IMR-90 (cell line): ENCODE results near the gene NFATC3. TPM values are rescaled to one million over a fixed set of nuclear protein-coding genes. Genes with fewer than 3 reads are reported as not detected.

Experiments
- ATAC-seq: fragments of 200-7000 bp; cut with Tn5 transposase; 2 replicates; pipeline ENCODE4 v1.9.1; 2020; ENCODE audit warnings: low read depth, mild to moderate bottlenecking, moderate library complexity
- BruUV-seq: library from RNA; stranded (reverse); fragments of 400-500 nt; replicated peaks from 2 replicates; lab custom pipeline; 2021; lab: Mats Ljungman, UMichigan
- CTCF ChIA-PET: fragments of 300-600 bp; formaldehyde crosslinking; extraction: SDS; loops from one replicate; lab custom pipeline; 2021; ENCODE audit warnings: antibody characterized with exemption; lab: Yijun Ruan, JAX
- POLR2A ChIA-PET: fragments of 300-600 bp; sonication (Branson Sonifier 250); formaldehyde crosslinking; loops from one replicate; lab custom pipeline; 2022; ENCODE audit warnings: antibody characterized with exemption; ENCODE audit not compliant: unreplicated experiment; lab: Charles Lee
- DNase-seq: peaks from one replicate; pipeline ENCODE4 v3.0.0; 2013
- H2AFZ ChIP-seq: replicated peaks from 2 replicates; pipeline ENCODE3; 2013; ENCODE audit warnings: low read length, mild to moderate bottlenecking; ENCODE audit not compliant: poor library complexity
- H2AK5ac ChIP-seq: 2 replicates; pipeline ENCODE4 v1.6.1; 2013; ENCODE audit warnings: low read depth, low read length, inconsistent platforms
- H2AK9ac ChIP-seq: replicated peaks from 2 replicates; pipeline ENCODE3; 2013; ENCODE audit warnings: mild to moderate bottlenecking, low read depth, low read length, moderate library complexity; ENCODE audit not compliant: poor library complexity
- H2BK120ac ChIP-seq: 2 replicates; pipeline ENCODE4 v1.6.1; 2013; ENCODE audit warnings: low read depth, low read length, inconsistent platforms
- H2BK15ac ChIP-seq: 3 replicates; pipeline ENCODE4 v1.6.1; 2013; ENCODE audit warnings: low read depth, low read length, inconsistent platforms
- H2BK20ac ChIP-seq: 2 replicates; pipeline ENCODE4 v1.6.1; 2013; ENCODE audit warnings: low read depth, mild to moderate bottlenecking, inconsistent platforms, low read length, moderate library complexity
- H2BK5ac ChIP-seq: 2 replicates; pipeline ENCODE4 v1.6.1; 2013; ENCODE audit warnings: mild to moderate bottlenecking, low read depth, low read length, inconsistent platforms; ENCODE audit not compliant: poor library complexity, severe bottlenecking
- H3K14ac ChIP-seq: replicated peaks from 2 replicates; pipeline ENCODE4 v1.6.1; 2013; ENCODE audit warnings: low read depth, low read length, inconsistent platforms
- H3K18ac ChIP-seq: 2 replicates; pipeline ENCODE4 v1.6.1; 2013; ENCODE audit warnings: low read depth, low read length, control low read depth
- H3K23ac ChIP-seq: 2 replicates; pipeline ENCODE4 v1.6.1; 2013; ENCODE audit warnings: low read depth, low read length, inconsistent platforms
- H3K27ac ChIP-seq: 2 replicates; pipeline ENCODE4 v1.5.1; 2013; ENCODE audit warnings: mild to moderate bottlenecking, control low read depth, low read length; ENCODE audit not compliant: insufficient read depth
- H3K27me3 ChIP-seq: 2 replicates; pipeline ENCODE4 v1.6.1; 2013; ENCODE audit warnings: low read length; ENCODE audit not compliant: control insufficient read depth, insufficient read depth
- H3K36me3 ChIP-seq: 2 replicates; pipeline ENCODE4 v1.6.1; 2013; ENCODE audit warnings: low read length, mixed read lengths; ENCODE audit not compliant: control insufficient read depth, insufficient read depth
- H3K4ac ChIP-seq: 2 replicates; pipeline ENCODE4 v1.6.1; 2013; ENCODE audit warnings: low read depth, low read length, inconsistent platforms
- H3K4me1 ChIP-seq: 2 replicates; pipeline ENCODE4 v1.6.1; 2013; ENCODE audit warnings: low read length, mixed read lengths; ENCODE audit not compliant: control insufficient read depth, insufficient read depth
- H3K4me2 ChIP-seq: 2 replicates; pipeline ENCODE4 v1.6.1; 2013; ENCODE audit warnings: low read depth, mild to moderate bottlenecking, control low read depth, low read length, moderate library complexity
- H3K4me3 ChIP-seq: 2 replicates; pipeline ENCODE4 v1.5.1; 2013; ENCODE audit warnings: low read depth, mild to moderate bottlenecking, control low read depth, low read length, moderate library complexity; ENCODE audit not compliant: insufficient read depth
- H3K56ac ChIP-seq: 2 replicates; pipeline ENCODE4 v1.6.1; 2013; ENCODE audit warnings: low read length, inconsistent platforms; ENCODE audit not compliant: insufficient read depth; ENCODE audit errors: extremely low read depth
- H3K79me1 ChIP-seq, 2 experiments: 2 replicates each; pipeline ENCODE4 v1.6.1; 2013; ENCODE audit warnings: low read length in 2 of 2, inconsistent platforms in 1 of 2, low read depth in 1 of 2
- H3K9ac ChIP-seq: 2 replicates; pipeline ENCODE4 v1.6.1; 2013; ENCODE audit warnings: low read depth, low read length, control low read depth
- H3K9me1 ChIP-seq: 2 replicates; pipeline ENCODE4 v1.6.1; 2013; ENCODE audit warnings: low read length, inconsistent platforms; ENCODE audit not compliant: insufficient read depth
- H3K9me3 ChIP-seq: 2 replicates; pipeline ENCODE4 v1.6.1; 2013; ENCODE audit warnings: low read length; ENCODE audit not compliant: control insufficient read depth, insufficient read depth
- H4K20me1 ChIP-seq: 2 replicates; pipeline ENCODE4 v1.6.1; 2013; ENCODE audit warnings: low read length, inconsistent platforms; ENCODE audit not compliant: insufficient read depth
- H4K5ac ChIP-seq: 2 replicates; pipeline ENCODE4 v1.6.1; 2013; ENCODE audit warnings: mild to moderate bottlenecking, low read depth, low read length, control low read depth
- H4K8ac ChIP-seq, 2 experiments: 2 replicates each; pipeline ENCODE4 v1.6.1; 2013; ENCODE audit warnings: low read depth in 2 of 2, low read length in 2 of 2, control low read depth in 1 of 2, inconsistent platforms in 1 of 2
- H4K91ac ChIP-seq: 2 replicates; pipeline ENCODE4 v1.6.1; 2013; ENCODE audit warnings: low read depth, low read length, inconsistent platforms; ENCODE audit not compliant: insufficient read depth
- CHD1 ChIP-seq: IDR thresholded peaks from 2 replicates; pipeline ENCODE4 v1.6.1; 2012; ENCODE audit warnings: low read depth, low read length, improper control_type of control experiment
- MAFK ChIP-seq: IDR thresholded peaks from 2 replicates; pipeline ENCODE4 v1.6.1; 2012; ENCODE audit warnings: low read depth, low read length, improper control_type of control experiment
- NFE2L2 ChIP-seq: fragments of 150-350 bp; IDR thresholded peaks from 2 replicates; pipeline ENCODE4 v1.6.1; 2016; ENCODE audit warnings: low read depth, mild to moderate bottlenecking, low read length
- RAD21 ChIP-seq: IDR thresholded peaks from 2 replicates; pipeline ENCODE4 v1.6.1; 2012; ENCODE audit warnings: low read length, improper control_type of control experiment
- SMC3 ChIP-seq: fragments of 150-350 bp; IDR thresholded peaks from 2 replicates; pipeline ENCODE4 v1.6.1; 2016; ENCODE audit warnings: low read depth, mild to moderate bottlenecking, antibody characterized with exemption, low read length, moderate library complexity
- WGBS, 2 experiments: methylation state at CpG; one replicate each; pipeline versions ENCODE4 v1.1.5 to v1.1.7; 2013; ENCODE audit warnings: missing lambda C conversion rate in 2 of 2; ENCODE audit not compliant: insufficient read length in 1 of 2; ENCODE audit errors: extremely low coverage in 2 of 2; 5-methylcytosine and 5-hydroxymethylcytosine counted together
- dilution Hi-C: fragments of 300-500 bp; cut with HindIII; formaldehyde crosslinking; loops from one replicate; pipeline ENCODE4 v1.14.3; 2018; ENCODE audit warnings: low sequenced_read_pairs; ENCODE audit not compliant: unreplicated experiment
- in situ Hi-C: fragments of 300-500 bp; cut with MboI; formaldehyde crosslinking; loops from 3 replicates; pipeline ENCODE4 v1.14.3; 2019; ENCODE audit warnings: low sequenced_read_pairs, inconsistent platforms, mixed read lengths
- intact Hi-C: fragments of 100-400 bp; cut with micrococcal nuclease; formaldehyde crosslinking; loops from 2 replicates; pipeline ENCODE4 v1.10.0; 2022
- polyA plus RNA-seq, 3 experiments: library from polyadenylated mRNA; depleted of rRNA; stranded (reverse); fragments of >200 nt; gene quantifications; 2 replicates each; pipeline ENCODE4 v1.2.3, GENCODE V29; 2012; ENCODE audit warnings: low replicate concordance in 1 of 3
- total RNA-seq: library from RNA; depleted of rRNA; stranded (reverse); fragments of >200 nt; gene quantifications from 2 replicates; pipeline ENCODE4 v1.2.3, GENCODE V29; 2012

Gene NFATC3
- total and polyA plus RNA-seq, 2 of the 4 experiments (the other 2 are of a cell fraction): 6.3 to 21.5 TPM

GRCh38 chr16:68269793-68270192 is 184.6 kb downstream of the NFATC3 start:
- Histone ChIP-seq H3K4me1 (peaks cover 7% of the 10 kb centered on the region), H3K18ac (no peak overlapping the region), H4K5ac (no peak overlapping the region), H2AK9ac (no peak overlapping the region), H3K27me3 (no peaks in the 10 kb centered on the region), H3K14ac (no peak overlapping the region), H2AFZ (no peak overlapping the region), H2AK5ac (no peak overlapping the region), H3K4me2 (no peak overlapping the region), H4K20me1 (peaks cover 76% of the 10 kb centered on the region), H3K9me3 (no peaks in the 10 kb centered on the region), H3K79me1 (peaks cover 25 to 79% of the 10 kb centered on the region in 2 experiments; a peak in 3 of 4 replicates), H3K23ac (no peak overlapping the region), H3K4ac (no peak overlapping the region), H4K91ac (no peak overlapping the region), H2BK20ac (no peak overlapping the region), H3K56ac (no peak overlapping the region), H3K4me3 (no peak overlapping the region), H3K36me3 (peaks cover 27% of the 10 kb centered on the region), H4K8ac (no peak overlapping the region), H2BK15ac (no peak overlapping the region), H3K9ac (no peak overlapping the region), H2BK5ac (no peak overlapping the region), H3K9me1 (peaks cover 17% of the 10 kb centered on the region; the same call in 1 of the 2 replicates), H3K27ac (no peak overlapping the region), H2BK120ac (no peak overlapping the region)
- no TSS peak for BruUV-seq
- no CpG with 5 or more reads among the region's 4 CpGs for WGBS, 2 experiments
- ATAC-seq (no peak), DNase-seq (no peak)
- TF ChIP-seq CHD1: no peak
- TF ChIP-seq NFE2L2: no peak
- no peak for TF ChIP-seq RAD21
- TF ChIP-seq SMC3: no peak
- TF ChIP-seq MAFK: no peak
- in situ Hi-C loops: no loop called here
- POLR2A ChIA-PET: no interaction called here
- CTCF ChIA-PET: no interaction called here
- dilution Hi-C loops: no loop called here
- intact Hi-C loops: loop anchor here (5.0 kb wide), 1 partner anchor 43 kb away; the partner anchor contains the start of genes PRMT7 and SLC7A6OS
